D341Med (cell line): ENCODE measurements around the gene EEF1B2.
"Not testable (repeated sequence)": the region's sequence is repeated elsewhere in the genome, so short reads cannot be mapped to it uniquely, and the experiment has no call there.

ENCODE experiments used
- DNase-seq: peaks from one replicate; pipeline ENCODE4 v3.0.0; 2012; ENCODE audit warnings: low spot score

EEF1B2 gene

GRCh38 chr2:206159346-206160124 lies at the start of gene EEF1B2, which contains the start of gene NDUFS1:
TSS of gene EEF1B2 (plus strand) at chr2:206159895. CDS start at chr2:206159980, 85 bp downstream.
TSS of gene NDUFS1 (minus strand) at chr2:206159444. CDS start at chr2:206153678, 5,766 bp downstream.
- DNase-seq: peak; percentile 94

GRCh38 chr2:206112108-206112507 lies 47.6 kb upstream of the EEF1B2 start:
- no peak for DNase-seq

GRCh38 chr2:206112846-206113547 lies 46.7 kb upstream of the EEF1B2 start:
- no peak for DNase-seq

GRCh38 chr2:206115026-206115578 lies 44.6 kb upstream of the EEF1B2 start:
- DNase-seq: no peak

GRCh38 chr2:206116278-206116677 lies 43.4 kb upstream of the EEF1B2 start:
- no peak for DNase-seq

- not testable (repeated sequence) for DNase-seq
Measured at GRCh38 chr2:206122569-206122968, 37.1 kb upstream of the EEF1B2 start.

GRCh38 chr2:206125901-206126300 lies 33.8 kb upstream of the EEF1B2 start:
- DNase-seq: no peak

GRCh38 chr2:206127656-206128055 lies 32.0 kb upstream of the EEF1B2 start:
- DNase-seq: peak; percentile 26

- no peak for DNase-seq
Measured at GRCh38 chr2:206143451-206143850, 16.2 kb upstream of the EEF1B2 start.

GRCh38 chr2:206144383-206144782 lies 15.3 kb upstream of the EEF1B2 start:
- DNase-seq: no peak

- no peak for DNase-seq
Measured at GRCh38 chr2:206145665-206146064, 14.0 kb upstream of the EEF1B2 start.

- DNase-seq: no peak
Measured at GRCh38 chr2:206149330-206149729, 10.4 kb upstream of the EEF1B2 start.

- DNase-seq: no peak
Measured at GRCh38 chr2:206150168-206150567, 9.5 kb upstream of the EEF1B2 start.

GRCh38 chr2:206150631-206151030 lies 9.1 kb upstream of the EEF1B2 start:
- no peak for DNase-seq

- peak; percentile 39 for DNase-seq
Measured at GRCh38 chr2:206154197-206154596, 5.5 kb upstream of the EEF1B2 start.

GRCh38 chr2:206157014-206157413 lies 2.7 kb upstream of the EEF1B2 start:
- DNase-seq: not testable (repeated sequence)

- DNase-seq: no peak
Measured at GRCh38 chr2:206158563-206159345, 941 bp upstream of the EEF1B2 start.

- DNase-seq: peak; percentile 75
Measured at GRCh38 chr2:206160125-206160806, 571 bp downstream of the EEF1B2 start.

- DNase-seq: no peak
Measured at GRCh38 chr2:206160807-206161179, 1.1 kb downstream of the EEF1B2 start.

- DNase-seq: not testable (repeated sequence)
Measured at GRCh38 chr2:206162401-206162800, 2.7 kb downstream of the EEF1B2 start.

GRCh38 chr2:206163251-206163880 lies 3.7 kb downstream of the EEF1B2 start:
- no peak for DNase-seq
